HL-60 (cell line): ENCODE measurements around the gene GRK6.

Source experiments
- CTCF ChIP-seq: IDR thresholded peaks from one replicate; pipeline ENCODE4 v1.5.1; 2011; ENCODE audit warnings: low read length, control low read depth, inconsistent platforms; ENCODE audit not compliant: insufficient read depth
- GABPA ChIP-seq: IDR thresholded peaks from 2 replicates; pipeline ENCODE4 v1.6.1; 2012; ENCODE audit warnings: low read depth
- POLR2AphosphoS5 ChIP-seq: IDR thresholded peaks from 2 replicates; pipeline ENCODE4 v1.6.1; 2012; ENCODE audit warnings: low read depth
- REST ChIP-seq: IDR thresholded peaks from 2 replicates; pipeline ENCODE4 v1.6.1; 2012; ENCODE audit warnings: low read depth; ENCODE audit not compliant: insufficient replicate concordance
- SPI1 ChIP-seq: IDR thresholded peaks from 2 replicates; pipeline ENCODE4 v1.6.1; 2012; ENCODE audit warnings: low read depth, mild to moderate bottlenecking, borderline replicate concordance

GRCh38 chr5:177479774-177480173, 53.3 kb downstream of the GRK6 start:
- TF ChIP-seq CTCF (no peak), POLR2AphosphoS5 (no peak), GABPA (no peak), REST (no peak), SPI1 (no peak)
